22Rv1 (cell line): Measurements from ENCODE around the gene LRMDA.

ENCODE experiments used
- CTCF ChIP-seq: fragments of 450-650 bp; IDR thresholded peaks from 2 replicates; pipeline ENCODE4 v1.5.1; 2017; ENCODE audit warnings: mild to moderate bottlenecking
- ZFX ChIP-seq: fragments of 450-650 bp; IDR thresholded peaks from 2 replicates; pipeline ENCODE4 v1.6.1; 2017; ENCODE audit warnings: antibody characterized with exemption, borderline replicate concordance

DNA sequence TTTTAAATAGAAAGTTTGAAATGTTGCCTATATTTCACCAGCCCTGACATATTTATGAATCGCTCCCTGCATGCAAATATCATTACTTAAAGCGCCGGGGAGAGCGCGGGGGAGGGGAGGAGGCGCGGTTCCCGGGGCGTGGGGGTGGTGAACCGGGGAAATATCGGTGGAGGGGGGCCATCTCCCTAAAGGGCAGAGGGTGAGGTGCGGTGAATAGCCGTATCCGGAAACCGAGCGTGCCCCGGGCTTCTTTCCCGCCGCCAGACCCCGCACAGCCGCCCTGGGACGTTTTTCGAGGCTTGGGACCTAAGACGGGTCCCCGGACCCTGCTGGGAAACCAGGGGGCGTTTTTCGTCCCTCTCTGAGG, 22.9 kb upstream of the LRMDA start:
- TF ChIP-seq CTCF (no peak), ZFX (no peak)
